Measurements from ENCODE around the gene ABLIM3. TPM values are rescaled to one million over a fixed set of nuclear protein-coding genes. Genes with fewer than 3 reads are reported as not detected.

ABLIM3 gene
- total and polyA plus RNA-seq, 9 of the 15 experiments (the other 6 are each of a cell fraction or from before 2014, with no cell fraction given): 0.03 to 0.38 (median 0.11) TPM

GRCh38 chr5:149153751-149154610 is 12.7 kb downstream of the ABLIM3 start (continued):
- TF ChIP-seq CEBPG (CRISPR knock-in tag; IDR thresholded peaks at IDR 0.05) (peak; percentile 98), CEBPG (tag; conservative IDR thresholded peaks at IDR 0.05 in 1 of 2, IDR thresholded peaks at IDR 0.05 in 1 of 2) (peak; percentile 99), HOMEZ (CRISPR knock-in tag; IDR thresholded peaks at IDR 0.05) (0 out of 2 replicates have a peak, but pooled peaks have one; percentile 15), KAT7 (CRISPR knock-in tag; IDR thresholded peaks at IDR 0.05; ENCODE audit: borderline replicate concordance) (no peak), RNF2 (IDR thresholded peaks at IDR 0.05) (peak; percentile 61; the same call in 1 of the 2 replicates), ZNF655 (CRISPR knock-in tag; IDR thresholded peaks at IDR 0.05) (no peak), ZFP91 (CRISPR knock-in tag; IDR thresholded peaks at IDR 0.05) (no peak), CAMTA2 (CRISPR knock-in tag; conservative IDR thresholded peaks at IDR 0.05) (no peak), SMARCC2 (IDR thresholded peaks at IDR 0.05; ENCODE audit: low read depth) (no peak), HDAC6 (IDR thresholded peaks at IDR 0.05; ENCODE audit: low read depth, low read length) (no peak), NFRKB (IDR thresholded peaks at IDR 0.05; ENCODE audit: low read depth) (peak; percentile 51; the same call in 1 of the 2 replicates), NFE2 (IDR thresholded peaks at IDR 0.05; ENCODE audit: low read depth) (peak; percentile 95), ZNF830 (CRISPR knock-in tag; IDR thresholded peaks at IDR 0.05) (no peak), SP2 (IDR thresholded peaks at IDR 0.05; ENCODE audit: extremely low read depth, low read depth, low read length, poor library complexity, severe bottlenecking) (no peak), ZNF431 (CRISPR knock-in tag; IDR thresholded peaks at IDR 0.05) (no peak), CHD1 (IDR thresholded peaks at IDR 0.05; ENCODE audit: low read length) (no peak), TCF7 (IDR thresholded peaks at IDR 0.05; ENCODE audit: borderline replicate concordance) (no peak), NBN (IDR thresholded peaks at IDR 0.05; ENCODE audit: low read depth) (no peak; the same call in 1 of the 2 replicates), ZNF395 (CRISPR knock-in tag; IDR thresholded peaks at IDR 0.05) (peak; percentile 97), KDM1A (IDR thresholded peaks at IDR 0.05) (no peak), ZNF707 (CRISPR knock-in tag; conservative IDR thresholded peaks at IDR 0.05) (no peak), ZNF695 (CRISPR knock-in tag; IDR thresholded peaks at IDR 0.05) (no peak), FOXK1 (CRISPR knock-in tag; IDR thresholded peaks at IDR 0.05; ENCODE audit: borderline replicate concordance) (no peak), BDP1 (IDR thresholded peaks at IDR 0.05; ENCODE audit: insufficient read depth, insufficient read length) (no peak)

Measured in K562 (cell line).